ENCODE results near the gene CDH4.

- TF ChIP-seq CTCF (IDR thresholded peaks at IDR 0.05; ENCODE audit: control extremely low read depth in 1 of 3, insufficient read depth in 1 of 3, low read depth in 1 of 3, low read length in 3 of 3), result no peak
- TF ChIP-seq GABPA (IDR thresholded peaks at IDR 0.05; ENCODE audit: borderline replicate concordance, insufficient read depth, low read length), result no peak
- TF ChIP-seq HDAC6 (IDR thresholded peaks at IDR 0.05; ENCODE audit: low read depth, low read length), result no peak
- TF ChIP-seq CBX8 (IDR thresholded peaks at IDR 0.05; ENCODE audit: borderline replicate concordance, low read depth, low read length), result no peak
- TF ChIP-seq POLR2AphosphoS5 (IDR thresholded peaks at IDR 0.05; ENCODE audit: low read depth, low read length), result no peak
- TF ChIP-seq POLR2A (IDR thresholded peaks at IDR 0.05; ENCODE audit: control extremely low read depth in 1 of 2, low read depth in 2 of 2, low read length in 2 of 2), result no peak
- no peak for TF ChIP-seq EP300 (IDR thresholded peaks at IDR 0.05; ENCODE audit: borderline replicate concordance in 1 of 2, low read depth in 2 of 2, low read length in 2 of 2)
- TF ChIP-seq TAF7 (optimal IDR thresholded peaks at IDR 0.05; ENCODE audit: borderline replicate concordance, low read depth, low read length), result no peak
- no peak for TF ChIP-seq SIN3A (conservative IDR thresholded peaks at IDR 0.05 in 1 of 2, IDR thresholded peaks at IDR 0.05 in 1 of 2; ENCODE audit: low read depth in 1 of 2, low read length in 2 of 2)
- TF ChIP-seq CBX5 (IDR thresholded peaks at IDR 0.05; ENCODE audit: low read depth, low read length), result no peak
- no peak for TF ChIP-seq ATF3 (IDR thresholded peaks at IDR 0.05; ENCODE audit: insufficient read depth, low read depth, low read length)
- no peak for TF ChIP-seq MAX (IDR thresholded peaks at IDR 0.05)
Measured at GRCh38 chr20:61752576-61752975, 500.5 kb downstream of the CDH4 start.

Measured in H1 (cell line).